Activated naive CD8-positive, alpha-beta T cell (primary cell): Measurements from ENCODE around the gene CD84.
"Not testable (repeated sequence)": the region's sequence is repeated elsewhere in the genome, so short reads cannot be mapped to it uniquely, and the experiment has no call there.

Experiments used
- H3K27ac Mint-ChIP-seq: one replicate; pipeline ENCODE4 v1.8.0; 2021; ENCODE audit warnings: mixed read lengths
- H3K27me3 Mint-ChIP-seq: one replicate; pipeline ENCODE4 v1.8.0; 2021; ENCODE audit warnings: mixed read lengths
- H3K36me3 Mint-ChIP-seq: one replicate; pipeline ENCODE4 v1.8.0; 2021; ENCODE audit warnings: mixed read lengths
- H3K4me1 Mint-ChIP-seq: one replicate; pipeline ENCODE4 v1.8.0; 2021; ENCODE audit warnings: low read depth, mixed read lengths
- H3K4me3 Mint-ChIP-seq: one replicate; pipeline ENCODE4 v1.8.0; 2021; ENCODE audit warnings: mild to moderate bottlenecking, mixed read lengths
- H3K9me3 Mint-ChIP-seq: one replicate; pipeline ENCODE4 v1.8.0; 2021; ENCODE audit warnings: low read depth, mixed read lengths

CD84 gene

DNA sequence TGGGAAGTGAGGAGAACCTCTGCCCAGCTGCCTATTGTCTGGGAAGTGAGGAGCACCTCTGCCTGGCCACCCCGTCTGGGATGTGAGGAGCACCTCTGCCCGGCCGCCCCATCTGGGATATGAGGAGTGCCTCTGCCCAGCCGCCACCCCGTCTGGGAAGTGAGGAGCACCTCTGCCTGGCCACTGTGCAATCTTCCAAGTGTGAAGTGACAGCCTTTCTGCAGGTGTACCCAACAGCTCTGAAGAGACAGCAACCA is 46.8 kb downstream of the CD84 start:
- Mint-ChIP-seq H3K36me3 (peaks cover 18% of the 10 kb centered on the region), H3K4me1 (peaks cover 21% of the 10 kb centered on the region), H3K9me3 (peaks cover 12% of the 10 kb centered on the region)
- not testable (repeated sequence) for H3K27ac Mint-ChIP-seq, H3K27me3 Mint-ChIP-seq, H3K4me3 Mint-ChIP-seq

DNA sequence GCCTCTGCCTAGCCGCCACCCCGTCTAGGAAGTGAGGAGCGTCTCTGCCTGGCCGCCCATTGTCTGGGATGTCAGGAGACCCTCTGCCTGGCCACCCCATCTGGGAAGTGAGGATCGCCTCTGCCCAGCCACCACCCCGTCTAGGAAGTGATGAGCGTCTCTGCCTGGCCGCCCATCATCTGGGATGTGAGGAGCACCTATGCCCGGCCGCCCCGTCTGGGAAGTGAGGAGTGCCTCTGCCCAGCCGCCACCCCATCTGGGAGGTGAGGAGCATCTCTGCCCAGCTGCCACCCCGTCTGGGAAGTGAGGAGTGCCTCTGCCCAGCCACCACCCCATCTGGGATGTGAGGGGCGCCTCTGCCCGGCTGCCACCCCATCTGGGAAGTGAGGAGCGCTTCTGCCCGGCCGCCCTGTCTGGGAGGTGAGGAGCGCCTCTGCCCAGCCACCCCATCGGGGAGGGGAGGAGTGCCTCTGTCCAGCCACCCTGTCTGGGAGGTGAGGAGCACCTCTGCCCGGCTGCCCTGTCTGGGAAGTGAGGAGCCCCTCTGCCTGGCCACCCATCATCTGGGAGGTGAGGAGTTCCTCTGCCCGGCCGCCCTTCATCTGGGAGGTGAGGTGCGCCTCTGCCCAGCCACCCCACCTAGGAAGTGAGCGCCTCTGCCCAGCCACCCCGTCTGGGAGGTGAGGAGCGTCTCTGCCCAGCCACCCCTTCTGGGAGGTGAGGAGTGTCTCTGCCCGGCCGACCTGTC is 47.3 kb downstream of the CD84 start:
- Mint-ChIP-seq H3K9me3 (peaks cover 12% of the 10 kb centered on the region), H3K36me3 (peaks cover 21% of the 10 kb centered on the region), H3K4me1 (peaks cover 24% of the 10 kb centered on the region)
- H3K27ac Mint-ChIP-seq, H3K4me3 Mint-ChIP-seq, H3K27me3 Mint-ChIP-seq: not testable (repeated sequence)

DNA sequence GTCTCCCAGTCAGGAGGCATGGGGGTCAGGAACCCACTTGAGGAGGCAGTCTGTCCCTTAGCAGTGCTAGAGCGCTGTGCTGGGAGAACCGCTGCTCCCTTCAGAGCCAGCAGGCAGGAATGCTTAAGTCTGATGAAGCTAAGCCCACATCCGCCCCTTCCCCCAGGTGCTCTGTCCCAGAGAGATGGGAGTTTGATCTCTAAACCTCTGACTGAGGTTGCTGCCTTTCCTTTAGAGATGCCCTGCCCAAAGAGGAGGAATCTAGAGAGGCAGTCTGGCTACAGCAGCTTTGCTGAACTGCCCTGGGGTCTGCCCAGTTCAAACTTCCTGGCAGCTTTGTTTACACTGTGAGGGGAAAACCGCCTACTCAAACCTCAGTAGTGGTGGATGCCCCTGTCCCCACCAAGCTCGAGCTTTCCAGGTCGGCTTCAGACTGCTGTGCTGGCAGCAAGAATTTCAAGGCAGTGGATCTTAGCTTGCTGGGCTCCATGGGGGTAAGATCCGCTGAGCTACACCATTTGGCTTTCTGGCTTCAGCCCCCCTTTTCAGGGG is 49.8 kb downstream of the CD84 start:
- H3K4me3 Mint-ChIP-seq, H3K27me3 Mint-ChIP-seq: not testable (repeated sequence)
- peak overlapping the region; percentile 34 for H3K27ac Mint-ChIP-seq
- peaks cover 20% of the 10 kb centered on the region for H3K36me3 Mint-ChIP-seq
- H3K9me3 Mint-ChIP-seq, result peaks cover 12% of the 10 kb centered on the region
- peaks cover 28% of the 10 kb centered on the region for H3K4me1 Mint-ChIP-seq

DNA sequence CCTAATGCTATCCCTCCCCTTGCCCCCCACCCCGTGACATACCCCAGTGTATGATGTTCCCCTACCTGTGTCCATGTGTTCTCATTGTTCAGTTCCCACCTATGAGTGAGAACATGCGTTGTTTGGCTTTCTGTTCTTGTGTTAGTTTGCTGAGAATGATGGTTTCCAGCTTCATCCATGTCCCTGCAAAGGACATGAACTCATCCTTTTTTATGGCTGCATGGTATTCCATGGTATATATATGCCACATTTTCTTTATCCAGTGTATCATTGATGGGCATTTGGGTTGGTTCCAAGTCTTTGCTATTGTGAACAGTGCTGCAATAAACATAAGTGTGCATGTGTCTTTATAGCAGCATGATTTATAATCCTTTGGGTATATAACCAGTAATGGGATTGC is 55.5 kb downstream of the CD84 start:
- Mint-ChIP-seq H3K27ac (peak overlapping the region; percentile 83), H3K4me1 (peaks cover 61% of the 10 kb centered on the region)
- H3K27me3 Mint-ChIP-seq, result not testable (repeated sequence)

DNA sequence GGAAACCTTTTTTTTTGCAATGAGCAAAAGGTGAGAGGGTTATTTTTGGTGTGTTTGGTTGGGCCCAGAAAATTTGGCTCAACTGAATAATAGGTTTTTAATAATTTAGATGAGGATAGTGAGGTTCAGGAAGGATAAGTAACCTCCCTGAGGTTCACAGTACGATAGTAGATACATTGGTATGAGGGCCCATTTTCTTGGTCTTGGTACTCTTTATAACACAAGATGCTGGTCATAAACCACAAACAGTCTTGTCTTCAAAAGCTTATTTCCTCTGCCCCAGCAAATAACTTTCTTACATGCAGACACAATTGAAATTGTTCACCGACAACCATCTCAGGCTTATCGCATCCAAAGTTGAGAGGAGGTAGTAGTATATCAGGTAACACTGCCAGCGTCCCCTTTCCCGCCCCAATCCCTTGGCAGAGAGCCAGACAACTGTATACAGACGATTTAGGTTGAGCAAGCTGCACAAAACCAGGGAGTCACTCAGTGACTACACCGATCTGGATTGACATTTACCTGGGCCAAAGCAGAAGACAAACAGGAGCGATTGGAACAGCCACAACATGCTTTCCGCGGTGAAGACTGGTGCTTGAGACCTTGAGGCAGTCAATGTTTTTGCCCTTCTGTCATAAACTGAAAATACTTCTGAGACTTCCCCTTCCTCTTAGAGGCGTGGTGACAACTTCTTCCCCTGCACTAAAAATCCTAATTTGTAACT is 56.5 kb downstream of the CD84 start, which contains the start of gene SLAMF6:
SLAMF6 (minus strand) TSS at position 634 of the 724 bp plus-strand sequence; CDS start at position 571, 63 bp downstream.
- Mint-ChIP-seq H3K27ac (peak within 1 kb of the TSS; percentile 94), H3K36me3 (peaks cover 22% of the 10 kb centered on the region), H3K4me1 (peaks cover 70% of the 10 kb centered on the region), H3K9me3 (peaks cover 2% of the 10 kb centered on the region), H3K27me3 (no peaks in the 10 kb centered on the region), H3K4me3 (peak within 1 kb of the TSS; percentile 92)

More for the DNA sequence above, 55.5 kb downstream of the CD84 start:
- peak overlapping the region; percentile 81 for H3K4me3 Mint-ChIP-seq
- H3K36me3 Mint-ChIP-seq, result peaks cover 20% of the 10 kb centered on the region
- peaks cover 12% of the 10 kb centered on the region for H3K9me3 Mint-ChIP-seq

DNA sequence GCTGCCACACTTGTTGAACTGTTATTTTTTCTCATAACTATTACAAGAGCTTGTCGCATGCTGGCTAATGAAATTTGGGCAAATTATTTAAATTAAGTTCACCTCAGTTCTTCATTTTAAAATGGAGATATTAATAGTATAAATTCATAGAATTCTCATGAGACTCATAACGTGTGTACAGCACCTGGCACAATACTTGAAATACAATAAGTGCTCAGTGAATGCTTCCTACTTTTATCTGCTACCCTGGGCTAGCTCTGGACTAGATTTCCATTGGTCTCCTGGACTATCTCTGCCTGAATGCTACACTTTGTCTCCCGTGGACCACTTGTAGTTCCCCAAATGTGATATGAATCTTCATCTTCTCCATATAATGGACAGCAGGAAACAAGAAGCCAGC is 57.2 kb downstream of the CD84 start:
- no peaks in the 10 kb centered on the region for H3K27me3 Mint-ChIP-seq
- peaks cover 23% of the 10 kb centered on the region for H3K36me3 Mint-ChIP-seq
- peak overlapping the region; percentile 92 for H3K4me3 Mint-ChIP-seq
- H3K9me3 Mint-ChIP-seq, result no peaks in the 10 kb centered on the region
- H3K27ac Mint-ChIP-seq, result peak overlapping the region; percentile 94
- H3K4me1 Mint-ChIP-seq, result peaks cover 74% of the 10 kb centered on the region

DNA sequence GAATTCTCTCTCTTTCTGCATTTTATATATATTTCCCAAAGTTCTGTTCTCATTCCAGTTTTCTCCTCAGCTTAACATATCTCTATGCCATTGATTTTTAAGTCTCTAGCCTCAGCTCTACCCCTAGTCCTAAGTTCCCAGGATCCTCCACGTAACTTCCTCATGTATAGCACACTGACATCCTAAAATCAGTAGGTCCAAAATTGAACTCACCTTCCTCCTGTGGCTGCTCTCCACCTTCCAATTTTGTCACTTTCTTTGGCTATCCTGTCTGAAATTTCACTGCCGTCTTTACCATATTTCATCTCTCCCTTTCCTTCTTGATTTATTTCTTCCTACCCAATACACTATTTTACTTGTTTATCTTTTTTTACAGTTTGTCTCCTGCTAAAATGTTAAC is 57.7 kb downstream of the CD84 start:
- peaks cover 23% of the 10 kb centered on the region for H3K36me3 Mint-ChIP-seq
- no peaks in the 10 kb centered on the region for H3K27me3 Mint-ChIP-seq
- H3K9me3 Mint-ChIP-seq, result no peaks in the 10 kb centered on the region
- peak overlapping the region; percentile 92 for H3K4me3 Mint-ChIP-seq
- H3K27ac Mint-ChIP-seq, result peak overlapping the region; percentile 94
- peaks cover 78% of the 10 kb centered on the region for H3K4me1 Mint-ChIP-seq

DNA sequence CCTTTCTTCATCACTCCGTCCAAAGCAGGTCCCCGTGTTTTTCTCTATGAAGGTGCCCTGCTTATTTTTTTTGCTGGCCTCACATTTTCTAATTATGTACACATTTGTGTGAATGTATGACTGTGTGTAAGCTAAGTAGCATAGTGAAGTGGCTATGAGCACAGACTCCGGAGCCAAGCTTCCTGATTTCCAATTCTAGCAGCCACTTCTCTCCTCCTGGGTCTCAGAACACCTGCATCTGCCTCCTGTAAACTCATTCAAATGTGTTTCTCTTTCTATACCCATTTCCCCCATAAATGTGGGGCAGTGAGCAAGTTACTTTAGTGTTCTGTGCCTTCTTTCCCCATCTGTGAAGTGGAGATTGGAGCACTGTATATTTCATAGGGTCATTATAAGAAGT is 58.3 kb downstream of the CD84 start:
- Mint-ChIP-seq H3K4me3 (peak overlapping the region; percentile 92), H3K27ac (peak overlapping the region; percentile 94), H3K36me3 (peaks cover 25% of the 10 kb centered on the region), H3K9me3 (no peaks in the 10 kb centered on the region), H3K27me3 (no peaks in the 10 kb centered on the region), H3K4me1 (peaks cover 84% of the 10 kb centered on the region)

DNA sequence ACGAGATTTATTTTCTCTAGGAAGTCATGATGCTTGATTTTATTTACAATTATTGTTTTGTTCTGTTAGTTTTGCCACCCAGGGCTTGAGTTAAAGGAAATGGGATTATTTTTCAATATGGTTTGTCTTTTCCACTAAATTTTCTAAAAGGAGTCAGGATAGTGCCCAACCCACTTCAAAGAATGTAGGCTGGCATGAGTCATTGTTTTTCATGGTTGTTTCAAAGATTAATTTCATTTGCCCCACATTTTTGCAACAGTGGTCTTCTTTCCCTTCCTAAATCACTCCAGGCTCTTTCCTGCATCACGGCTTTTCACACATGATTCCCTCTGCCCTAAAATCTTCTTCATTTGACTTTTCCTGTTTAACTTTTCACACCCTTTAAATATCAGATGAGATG is 58.7 kb downstream of the CD84 start:
- peaks cover 25% of the 10 kb centered on the region for H3K36me3 Mint-ChIP-seq
- no peaks in the 10 kb centered on the region for H3K27me3 Mint-ChIP-seq
- peak overlapping the region; percentile 94 for H3K27ac Mint-ChIP-seq
- H3K9me3 Mint-ChIP-seq, result no peaks in the 10 kb centered on the region
- peaks cover 88% of the 10 kb centered on the region for H3K4me1 Mint-ChIP-seq
- H3K4me3 Mint-ChIP-seq, result peak overlapping the region; percentile 92

DNA sequence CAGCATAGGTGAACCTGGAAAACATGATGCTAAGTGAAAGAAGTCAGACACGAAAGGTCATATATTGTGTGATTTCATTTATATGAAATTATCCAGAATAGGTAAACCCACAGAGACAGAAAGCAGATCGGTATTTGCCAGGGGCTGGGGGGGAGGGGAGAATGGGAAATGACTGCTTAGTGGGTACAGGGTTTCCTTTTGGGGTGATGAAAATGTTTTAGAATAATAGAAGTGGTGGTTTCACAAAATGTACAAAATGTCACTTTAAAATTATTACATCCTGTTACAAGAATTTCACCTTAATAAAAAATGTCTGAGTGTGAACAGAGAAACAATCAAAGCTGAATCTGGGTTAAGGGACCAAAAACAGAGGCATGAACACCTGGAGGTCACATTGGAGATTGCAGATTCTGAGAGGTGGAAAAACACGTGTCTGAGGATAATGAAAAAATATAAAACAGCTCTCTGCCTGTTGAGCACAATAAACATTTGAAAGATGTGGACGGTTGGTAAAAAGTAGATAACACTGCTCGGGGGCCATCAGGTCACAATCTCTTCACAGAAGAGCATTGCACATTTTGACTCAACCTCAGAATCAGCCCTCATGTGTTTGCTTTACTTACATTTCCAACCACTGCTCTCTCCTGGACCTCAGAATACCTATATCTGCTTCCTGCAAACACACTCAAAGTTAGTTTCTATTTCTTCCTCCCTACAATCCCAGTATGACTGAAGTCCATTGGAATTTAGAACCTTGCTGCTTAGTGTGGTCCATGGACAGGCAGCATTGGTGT is 59.5 kb downstream of the CD84 start:
- peaks cover under 1% of the 10 kb centered on the region for H3K9me3 Mint-ChIP-seq
- H3K27ac Mint-ChIP-seq, result peak overlapping the region; percentile 94
- peaks cover 92% of the 10 kb centered on the region for H3K4me1 Mint-ChIP-seq
- peaks cover 22% of the 10 kb centered on the region for H3K36me3 Mint-ChIP-seq
- H3K27me3 Mint-ChIP-seq, result no peaks in the 10 kb centered on the region
- H3K4me3 Mint-ChIP-seq, result peak overlapping the region; percentile 92

DNA sequence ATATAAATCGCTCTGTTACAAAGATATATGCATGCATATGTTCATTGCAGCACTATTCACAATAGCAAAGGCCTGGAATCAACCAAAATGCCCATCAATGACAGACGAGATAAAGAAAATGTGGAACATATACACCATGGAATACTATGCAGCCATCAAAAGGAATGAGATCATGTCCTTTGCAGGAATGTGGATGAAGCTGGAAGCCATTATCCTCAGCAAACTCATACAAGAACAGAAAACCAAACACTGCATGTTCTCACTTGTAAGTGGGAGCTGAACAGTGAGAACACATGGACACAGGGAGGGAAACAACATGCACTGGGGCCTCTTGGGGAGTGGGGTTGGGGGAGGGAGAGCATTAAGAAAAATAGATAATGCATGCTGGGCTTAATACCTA is 61.8 kb downstream of the CD84 start:
- H3K9me3 Mint-ChIP-seq, H3K27me3 Mint-ChIP-seq: not testable (repeated sequence)
- H3K4me3 Mint-ChIP-seq, result peak overlapping the region; percentile 77
- H3K27ac Mint-ChIP-seq, result peak overlapping the region; percentile 90
- peaks cover 42% of the 10 kb centered on the region for H3K36me3 Mint-ChIP-seq
- peaks cover 95% of the 10 kb centered on the region for H3K4me1 Mint-ChIP-seq

DNA sequence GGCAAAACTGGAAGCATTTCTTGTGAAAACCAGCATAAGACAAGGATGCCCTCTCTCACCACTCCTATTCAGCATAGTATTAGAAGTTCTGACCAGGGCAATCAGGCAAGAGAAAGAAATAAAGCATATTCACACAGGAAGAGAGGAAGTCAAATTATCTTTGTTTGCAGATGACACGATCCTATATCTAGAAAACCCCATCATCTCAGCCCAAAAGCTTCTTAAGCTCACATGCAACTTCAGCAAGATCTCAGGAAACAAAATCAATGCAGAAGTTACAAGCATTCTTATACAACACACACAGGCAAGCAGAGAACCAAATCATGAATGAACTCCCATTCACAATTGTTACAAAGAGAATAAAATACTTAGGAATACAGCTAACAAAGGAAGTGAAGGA is 63.4 kb downstream of the CD84 start:
- Mint-ChIP-seq H3K36me3 (peaks cover 50% of the 10 kb centered on the region), H3K4me3 (peak overlapping the region; percentile 77), H3K27ac (peak overlapping the region; percentile 90)

DNA sequence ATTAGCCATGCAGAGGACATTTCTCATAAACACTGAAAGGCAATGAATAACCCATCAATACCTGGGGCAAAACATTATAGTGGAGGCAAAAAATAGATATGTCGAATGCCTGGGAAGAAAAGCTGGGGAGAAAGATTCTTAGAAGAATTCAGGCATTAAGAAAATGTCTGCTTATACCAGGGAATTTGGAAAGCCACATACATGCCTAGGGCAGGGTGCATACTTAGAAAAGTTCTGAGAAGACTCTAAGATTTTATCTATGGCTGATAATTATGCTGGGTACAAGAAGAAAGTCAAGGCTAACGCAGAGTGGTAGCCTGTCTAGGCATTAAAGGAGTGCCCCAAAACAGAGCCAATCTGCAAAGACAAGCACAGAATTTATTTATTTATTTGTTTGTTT is 74.6 kb downstream of the CD84 start:
- Mint-ChIP-seq H3K9me3 (peaks cover 16% of the 10 kb centered on the region), H3K27ac (peak overlapping the region; percentile 58), H3K36me3 (peaks cover 59% of the 10 kb centered on the region), H3K27me3 (no peaks in the 10 kb centered on the region), H3K4me3 (no peak overlapping the region), H3K4me1 (peaks cover 56% of the 10 kb centered on the region)

More for the DNA sequence above, 63.4 kb downstream of the CD84 start:
- not testable (repeated sequence) for H3K27me3 Mint-ChIP-seq
- Mint-ChIP-seq H3K4me1 (peaks cover 84% of the 10 kb centered on the region), H3K9me3 (peaks cover 12% of the 10 kb centered on the region)

DNA sequence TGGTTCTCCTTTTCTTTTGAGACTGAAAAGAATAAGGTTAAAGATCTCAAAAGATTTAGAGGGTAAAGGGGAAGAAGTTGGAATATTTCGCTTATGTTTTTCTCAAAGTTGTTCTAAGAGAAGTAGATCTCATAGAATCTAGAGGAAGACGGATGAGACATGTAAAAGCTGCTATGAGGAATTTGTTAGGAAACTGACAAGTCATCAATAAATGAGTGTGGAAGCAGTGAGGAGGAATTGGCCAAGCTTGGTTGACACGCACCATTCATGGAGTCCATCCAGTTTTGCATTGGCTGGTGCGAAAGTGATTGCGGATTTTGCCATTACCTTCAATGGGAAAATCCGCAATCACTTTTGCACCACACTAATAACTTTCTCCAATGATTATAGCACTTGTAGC is 76.2 kb downstream of the CD84 start:
- Mint-ChIP-seq H3K27ac (peak overlapping the region; percentile 69), H3K9me3 (peaks cover 20% of the 10 kb centered on the region), H3K4me1 (peaks cover 64% of the 10 kb centered on the region), H3K4me3 (peak overlapping the region; percentile 40), H3K27me3 (no peaks in the 10 kb centered on the region), H3K36me3 (peaks cover 63% of the 10 kb centered on the region)
